Thoracic aorta (tissue), 2 donors: Measurements from ENCODE around the gene ZNF296. TPM values are rescaled to one million over a fixed set of nuclear protein-coding genes. Genes with fewer than 3 reads are reported as not detected.

ENCODE experiments used
- ATAC-seq: fragments of 150-250 bp; one replicate; pipeline ENCODE4 v1.8.0; 2017; ENCODE audit warnings: low read depth; ENCODE audit not compliant: insufficient number of reproducible peaks, low FRiP score
- DNase-seq: peaks from one replicate; pipeline ENCODE4 v3.0.0-alpha.2; 2020; ENCODE audit warnings: low spot score
- H3K27ac ChIP-seq, 2 donors: fragments of 200-600 bp; sonication (generic); 1 replicate in 1 of 2; 2 replicates in 1 of 2; pipeline ENCODE4 v1.5.1; 2016; ENCODE audit warnings: mild to moderate bottlenecking in 2 of 2, moderate library complexity in 2 of 2
- H3K27me3 ChIP-seq: fragments of 200-600 bp; sonication (generic); replicated peaks from 2 replicates; pipeline ENCODE4 v1.6.0; 2016; ENCODE audit warnings: mild to moderate bottlenecking; ENCODE audit not compliant: insufficient read depth
- H3K36me3 ChIP-seq: fragments of 200-600 bp; sonication (generic); one replicate; pipeline ENCODE4 v1.5.1; 2016
- H3K4me1 ChIP-seq, 2 donors: fragments of 200-600 bp; sonication (generic); 1 replicate in 1 of 2; 2 replicates in 1 of 2; pipeline versions ENCODE4 v1.5.1 to v1.6.0; 2016; ENCODE audit warnings: low read depth in 2 of 2, mild to moderate bottlenecking in 1 of 2; ENCODE audit not compliant: control insufficient read depth in 1 of 2
- H3K4me3 ChIP-seq: fragments of 200-600 bp; sonication (generic); 2 replicates; pipeline ENCODE4 v1.5.1; 2016; ENCODE audit warnings: mild to moderate bottlenecking
- H3K9me3 ChIP-seq: fragments of 200-600 bp; sonication (generic); 2 replicates; pipeline ENCODE4 v1.5.1; 2016
- CTCF ChIP-seq: fragments of 200-600 bp; sonication (generic); IDR thresholded peaks from one replicate; pipeline ENCODE4 v1.5.1; 2019; ENCODE audit warnings: antibody characterized with exemption
- total RNA-seq, 2 donors: library from RNA; depleted of rRNA; stranded (reverse); fragments of >200 nt; gene quantifications; one replicate each; pipeline versions ENCODE4 v1.1.0 to v1.2.3, GENCODE V29; 2016

ZNF296 gene
- total RNA-seq, 2 donors from 2014 or later, result 1.5 to 1.8 TPM

GRCh38 chr19:45021971-45022370 is 54.3 kb downstream of the ZNF296 start:
- TF ChIP-seq CTCF, result no peak
- Histone ChIP-seq H3K27me3 (no peaks in the 10 kb centered on the region), H3K36me3 (peaks cover 4% of the 10 kb centered on the region), H3K4me3 (no peak overlapping the region), H3K4me1 (no peaks in the 10 kb centered on the region), H3K27ac (no peak overlapping the region), H3K9me3 (no peaks in the 10 kb centered on the region)
- ATAC-seq (no peak), DNase-seq (no peak)

Other genes starting within 250 kb of the ZNF296 start
- 10 to 100 TPM; 61.7 to 84.3 TPM for gene NECTIN2, start 230.2 kb downstream of the ZNF296 start, total RNA-seq
- 10 to 100 TPM; 24.9 to 48.5 TPM for gene TOMM40, start 185.2 kb downstream of the ZNF296 start, total RNA-seq
- gene APOE, start 170.7 kb downstream of the ZNF296 start, total RNA-seq, result 100 to 1,000 TPM; 111 to 333 TPM
- 10 to 100 TPM in 1 of 2 donors, 1 to 10 TPM in 1; 4.9 to 12.3 TPM for gene APOC1, start 161.9 kb downstream of the ZNF296 start, total RNA-seq
- gene APOC4, start 134.2 kb downstream of the ZNF296 start, total RNA-seq, result not detected
- not detected for gene APOC2, start 130.4 kb downstream of the ZNF296 start, total RNA-seq
- gene CLPTM1, start 121.1 kb downstream of the ZNF296 start, total RNA-seq, result 10 to 100 TPM; 63.1 to 69.3 TPM
- 10 to 100 TPM; 20.6 to 38.6 TPM for gene RELB, start 75.0 kb downstream of the ZNF296 start, total RNA-seq
- 100 to 1,000 TPM; 119 to 300 TPM for gene CLASRP, start 37.4 kb downstream of the ZNF296 start, total RNA-seq
- 10 to 100 TPM; 11.2 to 16.0 TPM for gene GEMIN7, start 2.8 kb upstream of the ZNF296 start, total RNA-seq
- 10 to 100 TPM; 19.6 to 22.6 TPM for gene PPP1R37, start 16.7 kb upstream of the ZNF296 start, total RNA-seq
- gene NKPD1, start 84.5 kb upstream of the ZNF296 start, total RNA-seq, result under 1 TPM; 0.49 to 0.81 TPM
- gene TRAPPC6A, start 101.8 kb upstream of the ZNF296 start, total RNA-seq, result 1 to 10 TPM; 6.6 to 8.3 TPM
- gene BLOC1S3, start 102.3 kb upstream of the ZNF296 start, total RNA-seq, result 10 to 100 TPM; 20.7 to 21.4 TPM
- 1 to 10 TPM; 2.2 to 2.4 TPM for gene EXOC3L2, start 168.9 kb upstream of the ZNF296 start, total RNA-seq
- 10 to 100 TPM; 24.1 to 36.2 TPM for gene MARK4, start 174.8 kb upstream of the ZNF296 start, total RNA-seq
- 1 to 10 TPM in 1 of 2 donors, under 1 TPM in 1; 0.85 to 3.0 TPM for gene CKM, start 246.4 kb upstream of the ZNF296 start, total RNA-seq